SIG-M5 treated with dmso at 0.1 percent for 504 hours (cell line): Measurements from ENCODE around the gene SLC23A2.
A peak's percentile ranks its signal among the peaks of the same experiment; 100 is the strongest.

Experiments used
- DNase-seq: peaks from one replicate; lab custom pipeline; 2025; ENCODE audit not compliant: unreplicated experiment; lab: John Stamatoyannopoulos, UW

The SLC23A2 gene

GRCh38 chr20:4905195-4905594 is 96.1 kb downstream of the SLC23A2 start:
- DNase-seq, result no peak

GRCh38 chr20:4904127-4904860 is 97.0 kb downstream of the SLC23A2 start:
- DNase-seq, result peak; percentile 57

- DNase-seq, result no peak
These were observed 98.5 kb downstream of the SLC23A2 start for GRCh38 chr20:4902788-4903187.

GRCh38 chr20:4901031-4901818 is 100.1 kb downstream of the SLC23A2 start:
- no peak for DNase-seq

- DNase-seq, result no peak
These were observed 102.7 kb downstream of the SLC23A2 start for GRCh38 chr20:4898282-4899244.

- DNase-seq, result no peak
These were observed 103.7 kb downstream of the SLC23A2 start for GRCh38 chr20:4897600-4897999.

GRCh38 chr20:4896971-4897497 is 104.3 kb downstream of the SLC23A2 start:
- no peak for DNase-seq

- no peak for DNase-seq
These were observed 105.1 kb downstream of the SLC23A2 start for GRCh38 chr20:4896119-4896702.

GRCh38 chr20:4894981-4895381 is 106.3 kb downstream of the SLC23A2 start:
- DNase-seq, result no peak

- no peak for DNase-seq
These were observed 106.9 kb downstream of the SLC23A2 start for GRCh38 chr20:4894409-4894808.

GRCh38 chr20:4893709-4894108 is 107.6 kb downstream of the SLC23A2 start:
- no peak for DNase-seq

GRCh38 chr20:4891997-4892396 is 109.3 kb downstream of the SLC23A2 start:
- DNase-seq, result no peak

- DNase-seq, result no peak
These were observed 110.0 kb downstream of the SLC23A2 start for GRCh38 chr20:4891190-4891763.

GRCh38 chr20:4889446-4889845 is 111.9 kb downstream of the SLC23A2 start:
- DNase-seq, result no peak

GRCh38 chr20:4887586-4887985 is 113.7 kb downstream of the SLC23A2 start:
- no peak for DNase-seq

GRCh38 chr20:4886771-4887527 is 114.4 kb downstream of the SLC23A2 start:
- peak; percentile 5 for DNase-seq

- DNase-seq, result no peak
These were observed 115.4 kb downstream of the SLC23A2 start for GRCh38 chr20:4885877-4886276.

- DNase-seq, result no peak
These were observed 117.8 kb downstream of the SLC23A2 start for GRCh38 chr20:4883546-4883945.

GRCh38 chr20:4883051-4883450 is 118.3 kb downstream of the SLC23A2 start:
- no peak for DNase-seq
